Neural cell (in vitro differentiated cells): Measurements from ENCODE around the gene CDHR5. TPM values are rescaled to one million over a fixed set of nuclear protein-coding genes. Genes with fewer than 3 reads are reported as not detected.

Source experiments
- H2AFZ ChIP-seq: fragments of 200-600, 300-800 bp; sonication (generic), shearing (Covaris generic); 2 replicates; pipeline ENCODE4 v1.6.0; 2014; ENCODE audit warnings: low read depth, mild to moderate bottlenecking, antibody characterized with exemption, low read length, moderate library complexity
- H3F3A ChIP-seq: fragments of 200-600 bp; shearing (Covaris generic); 2 replicates; pipeline ENCODE4 v1.6.1; 2016; ENCODE audit warnings: mild to moderate bottlenecking, moderate library complexity, mixed read lengths, antibody characterized with exemption, low read length; ENCODE audit not compliant: insufficient read depth, poor library complexity, severe bottlenecking
- H3K27ac ChIP-seq: fragments of 200-600, 300-800 bp; sonication (generic), shearing (Covaris generic); 2 replicates; pipeline ENCODE4 v1.5.1; 2014; ENCODE audit warnings: mild to moderate bottlenecking, low read length, moderate library complexity
- H3K27me3 ChIP-seq: fragments of 300-800, 200-600 bp; sonication (generic), shearing (Covaris generic); 2 replicates; pipeline ENCODE4 v1.6.0; 2014; ENCODE audit warnings: mild to moderate bottlenecking, low read depth, low read length, moderate library complexity; ENCODE audit not compliant: insufficient read depth
- H3K36me3 ChIP-seq: fragments of 300-800, 200-600 bp; sonication (generic), shearing (Covaris generic); 2 replicates; pipeline ENCODE4 v1.5.1; 2014; ENCODE audit warnings: mild to moderate bottlenecking, antibody characterized with exemption, low read length, moderate library complexity; ENCODE audit not compliant: insufficient read depth
- H3K4me2 ChIP-seq: fragments of 300-800, 200-600 bp; sonication (generic), shearing (Covaris generic); 2 replicates; pipeline ENCODE4 v1.6.0; 2014; ENCODE audit warnings: mild to moderate bottlenecking, low read length
- H3K4me3 ChIP-seq: fragments of 300-800, 200-600 bp; sonication (generic), shearing (Covaris generic); 2 replicates; pipeline ENCODE4 v1.5.1; 2014; ENCODE audit warnings: mild to moderate bottlenecking, low read length, moderate library complexity
- H3K79me2 ChIP-seq: fragments of 200-600 bp; shearing (Covaris generic); replicated peaks from 2 replicates; pipeline ENCODE4 v1.6.0; 2014; ENCODE audit warnings: mild to moderate bottlenecking, low read length, moderate library complexity; ENCODE audit not compliant: insufficient read depth
- H3K9ac ChIP-seq: fragments of 300-800, 200-600 bp; sonication (generic), shearing (Covaris generic); 2 replicates; pipeline ENCODE4 v1.6.1; 2016; ENCODE audit warnings: mild to moderate bottlenecking, low read length, mixed read lengths
- H3K9me2 ChIP-seq: fragments of 200-600 bp; shearing (Covaris generic); 2 replicates; pipeline ENCODE4 v1.6.1; 2016; ENCODE audit warnings: mild to moderate bottlenecking, low read length, mixed read lengths; ENCODE audit not compliant: insufficient read depth
- H3K9me3 ChIP-seq: fragments of 200-600, 300-800 bp; sonication (generic), shearing (Covaris generic); 2 replicates; pipeline ENCODE4 v1.6.1; 2016; ENCODE audit warnings: mild to moderate bottlenecking, mixed run types, low read length, moderate library complexity, mixed read lengths
- H4K20me1 ChIP-seq: fragments of 200-600 bp; shearing (Covaris generic); 2 replicates; pipeline ENCODE4 v1.6.1; 2016; ENCODE audit warnings: mild to moderate bottlenecking, mixed run types; ENCODE audit not compliant: insufficient read depth
- EP300 ChIP-seq: fragments of 450-650 bp; conservative IDR thresholded peaks from 2 replicates; pipeline ENCODE4 v1.6.1; 2014; ENCODE audit warnings: antibody characterized with exemption, mild to moderate bottlenecking, moderate library complexity; ENCODE audit not compliant: poor library complexity, severe bottlenecking
- EZH2 ChIP-seq: fragments of 200-600, 300-800 bp; shearing (Covaris generic), sonication (generic); IDR thresholded peaks from 2 replicates; pipeline ENCODE4 v1.6.1; 2014; ENCODE audit warnings: antibody characterized with exemption, low read length, borderline replicate concordance, mild to moderate bottlenecking; ENCODE audit not compliant: insufficient read depth, poor library complexity, severe bottlenecking
- MXI1 ChIP-seq: fragments of 450-650 bp; conservative IDR thresholded peaks from 2 replicates; pipeline ENCODE4 v1.6.1; 2014; ENCODE audit warnings: antibody characterized with exemption, mild to moderate bottlenecking; ENCODE audit not compliant: poor library complexity, severe bottlenecking
- POLR2AphosphoS5 ChIP-seq: IDR thresholded peaks from 2 replicates; pipeline ENCODE4 v1.6.1; 2012
- RAD21 ChIP-seq: fragments of 450-650 bp; conservative IDR thresholded peaks from 2 replicates; pipeline ENCODE4 v1.6.1; 2014; ENCODE audit warnings: antibody characterized with exemption, mild to moderate bottlenecking, moderate library complexity
- REST ChIP-seq: IDR thresholded peaks from 2 replicates; pipeline ENCODE4 v1.6.1; 2012; ENCODE audit warnings: borderline replicate concordance
- SMC3 ChIP-seq: fragments of 450-650 bp; conservative IDR thresholded peaks from 2 replicates; pipeline ENCODE4 v1.6.1; 2014; ENCODE audit warnings: antibody characterized with exemption, mild to moderate bottlenecking, moderate library complexity; ENCODE audit not compliant: poor library complexity
- TAF1 ChIP-seq: IDR thresholded peaks from 2 replicates; pipeline ENCODE4 v1.6.1; 2012; ENCODE audit warnings: low read depth
- polyA plus RNA-seq: library from polyadenylated mRNA; depleted of rRNA; stranded (reverse); fragments of >200 nt; gene quantifications from 2 replicates; pipeline ENCODE4 v1.2.3, GENCODE V29; 2014
- TF ChIP-seq, protein P1 (sequence below): fragments of 450-650 bp; IDR thresholded peaks from 2 replicates; pipeline ENCODE4 v1.5.1; 2014; ENCODE audit warnings: antibody characterized with exemption, mild to moderate bottlenecking, moderate library complexity; ENCODE audit not compliant: poor library complexity, severe bottlenecking

CDHR5 gene
- polyA plus RNA-seq, 1 donor from 2014 or later: not detected

- H4K20me1 ChIP-seq: peaks cover 12% of the 10 kb centered on the region
- H3K9me2 ChIP-seq: no peaks in the 10 kb centered on the region
- peak; percentile 59 for TF ChIP-seq EZH2
- TF ChIP-seq POLR2AphosphoS5: no peak
- TF ChIP-seq EP300: no peak
- TF ChIP-seq REST: no peak
- no peak overlapping the region for H3K4me2 ChIP-seq
- no peaks in the 10 kb centered on the region for H3F3A ChIP-seq
- no peak overlapping the region for H2AFZ ChIP-seq
- peaks cover 31% of the 10 kb centered on the region for H3K27me3 ChIP-seq
- no peak overlapping the region for H3K27ac ChIP-seq
- peak overlapping the region; percentile 34 for H3K4me3 ChIP-seq
- H3K9ac ChIP-seq: peak overlapping the region; percentile 9
- H3K79me2 ChIP-seq: no peaks in the 10 kb centered on the region
- H3K36me3 ChIP-seq: no peaks in the 10 kb centered on the region
- no peaks in the 10 kb centered on the region for H3K9me3 ChIP-seq
These were observed 13.1 kb upstream of the CDHR5 start for GRCh38 chr11:637593-638521.

GRCh38 chr11:637333-637592, 12.5 kb upstream of the CDHR5 start:
- Histone ChIP-seq H3K79me2 (no peaks in the 10 kb centered on the region), H3K36me3 (no peaks in the 10 kb centered on the region), H3K27me3 (peaks cover 31% of the 10 kb centered on the region), H3K9me3 (no peaks in the 10 kb centered on the region), H3F3A (no peaks in the 10 kb centered on the region), H3K9ac (no peak overlapping the region), H2AFZ (no peak overlapping the region), H3K4me2 (no peak overlapping the region), H4K20me1 (peaks cover 12% of the 10 kb centered on the region), H3K4me3 (peak overlapping the region; percentile 34), H3K9me2 (no peaks in the 10 kb centered on the region), H3K27ac (no peak overlapping the region)
- TF ChIP-seq TAF1 (no peak), EP300 (no peak), POLR2AphosphoS5 (no peak), EZH2 (no peak), RAD21 (no peak), REST (no peak), SMC3 (no peak), MXI1 (no peak)
- TF ChIP-seq, protein P1, sequence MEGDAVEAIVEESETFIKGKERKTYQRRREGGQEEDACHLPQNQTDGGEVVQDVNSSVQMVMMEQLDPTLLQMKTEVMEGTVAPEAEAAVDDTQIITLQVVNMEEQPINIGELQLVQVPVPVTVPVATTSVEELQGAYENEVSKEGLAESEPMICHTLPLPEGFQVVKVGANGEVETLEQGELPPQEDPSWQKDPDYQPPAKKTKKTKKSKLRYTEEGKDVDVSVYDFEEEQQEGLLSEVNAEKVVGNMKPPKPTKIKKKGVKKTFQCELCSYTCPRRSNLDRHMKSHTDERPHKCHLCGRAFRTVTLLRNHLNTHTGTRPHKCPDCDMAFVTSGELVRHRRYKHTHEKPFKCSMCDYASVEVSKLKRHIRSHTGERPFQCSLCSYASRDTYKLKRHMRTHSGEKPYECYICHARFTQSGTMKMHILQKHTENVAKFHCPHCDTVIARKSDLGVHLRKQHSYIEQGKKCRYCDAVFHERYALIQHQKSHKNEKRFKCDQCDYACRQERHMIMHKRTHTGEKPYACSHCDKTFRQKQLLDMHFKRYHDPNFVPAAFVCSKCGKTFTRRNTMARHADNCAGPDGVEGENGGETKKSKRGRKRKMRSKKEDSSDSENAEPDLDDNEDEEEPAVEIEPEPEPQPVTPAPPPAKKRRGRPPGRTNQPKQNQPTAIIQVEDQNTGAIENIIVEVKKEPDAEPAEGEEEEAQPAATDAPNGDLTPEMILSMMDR: no peak
